PC-3 (cell line): ENCODE measurements around the gene SLC23A2. TPM values are rescaled to one million over a fixed set of nuclear protein-coding genes. Genes with fewer than 3 reads are reported as not detected.
A peak's percentile ranks its signal among the peaks of the same experiment; 100 is the strongest.

ENCODE experiments used
- ATAC-seq: fragments of 200-7000 bp; cut with Tn5 transposase; 2 replicates; pipeline ENCODE4 v1.9.1; 2020; ENCODE audit warnings: mild to moderate bottlenecking, moderate library complexity
- BruUV-seq: library from RNA; stranded (reverse); fragments of 400-500 nt; replicated peaks from 2 replicates; lab custom pipeline; 2021; lab: Mats Ljungman, UMichigan
- CTCF ChIA-PET: fragments of 300-600 bp; sonication (Branson Sonifier 250); formaldehyde crosslinking; loops from one replicate; lab custom pipeline; 2022; ENCODE audit warnings: antibody characterized with exemption; lab: Charles Lee
- POLR2A ChIA-PET: fragments of 300-600 bp; sonication (Branson Sonifier 250); formaldehyde crosslinking; loops from one replicate; lab custom pipeline; 2022; ENCODE audit warnings: antibody characterized with exemption; ENCODE audit not compliant: unreplicated experiment; lab: Charles Lee
- DNase-seq: peaks from one replicate; pipeline ENCODE4 v3.0.0-alpha.2; 2015
- H2AFZ ChIP-seq: fragments of 300-600 bp; sonication (generic); 2 replicates; pipeline ENCODE4 v1.6.0; 2016; ENCODE audit warnings: antibody characterized with exemption, low read length
- H3F3A ChIP-seq: fragments of 300-600 bp; sonication (generic); one replicate; pipeline ENCODE4 v1.6.0; 2017; ENCODE audit warnings: antibody characterized with exemption, low read length, control low read depth, mild to moderate bottlenecking; ENCODE audit not compliant: unreplicated experiment
- H3K27ac ChIP-seq: fragments of 300-600 bp; sonication (generic); 2 replicates; pipeline ENCODE4 v1.5.1; 2016; ENCODE audit warnings: mild to moderate bottlenecking, low read length
- H3K27me3 ChIP-seq: fragments of 300-600 bp; sonication (generic); 2 replicates; pipeline ENCODE4 v1.6.1; 2016; ENCODE audit warnings: low read length, mixed read lengths
- H3K36me3 ChIP-seq: fragments of 300-600 bp; sonication (generic); 2 replicates; pipeline ENCODE4 v1.6.1; 2016; ENCODE audit warnings: low read depth, mixed run types, low read length, mixed read lengths
- H3K4me1 ChIP-seq: fragments of 300-600 bp; sonication (generic); 2 replicates; pipeline ENCODE4 v1.5.1; 2016; ENCODE audit warnings: low read length; ENCODE audit not compliant: insufficient read depth
- H3K4me2 ChIP-seq: fragments of 300-600 bp; sonication (generic); 2 replicates; pipeline ENCODE4 v1.6.0; 2016; ENCODE audit warnings: low read length
- H3K4me3 ChIP-seq: fragments of 300-600 bp; sonication (generic); 2 replicates; pipeline ENCODE4 v1.5.1; 2016; ENCODE audit warnings: mild to moderate bottlenecking, low read length, mixed read lengths
- H3K79me2 ChIP-seq: fragments of 300-600 bp; sonication (generic); 2 replicates; pipeline ENCODE4 v1.6.1; 2017; ENCODE audit warnings: low read length, mixed read lengths
- H3K9ac ChIP-seq: fragments of 300-600 bp; sonication (generic); 2 replicates; pipeline ENCODE4 v1.6.0; 2016; ENCODE audit warnings: mild to moderate bottlenecking, low read length
- H3K9me2 ChIP-seq: fragments of 300-600 bp; sonication (generic); replicated peaks from 2 replicates; pipeline ENCODE4 v1.6.1; 2016; ENCODE audit warnings: mixed run types, low read length, mixed read lengths
- H3K9me3 ChIP-seq: fragments of 300-600 bp; sonication (generic); 2 replicates; pipeline ENCODE4 v1.6.1; 2016; ENCODE audit warnings: low read length, mixed read lengths
- H4K20me1 ChIP-seq: fragments of 300-600 bp; sonication (generic); 2 replicates; pipeline ENCODE4 v1.6.1; 2016; ENCODE audit warnings: low read length, mixed read lengths
- EZH2 ChIP-seq: fragments of 300-600 bp; sonication (generic); IDR thresholded peaks from one replicate; pipeline ENCODE4 v1.6.1; 2017; ENCODE audit warnings: antibody characterized with exemption, mild to moderate bottlenecking, low read length; ENCODE audit not compliant: unreplicated experiment
- EZH2phosphoT487 ChIP-seq: fragments of 300-600 bp; sonication (generic); IDR thresholded peaks from 2 replicates; pipeline ENCODE4 v1.6.1; 2018; ENCODE audit warnings: mild to moderate bottlenecking, antibody characterized with exemption, low read length, borderline replicate concordance
- intact Hi-C: fragments of 100-400 bp; cut with micrococcal nuclease; formaldehyde crosslinking; loops from 2 replicates; pipeline ENCODE4 v1.9.0; 2023
- total RNA-seq: library from RNA; depleted of rRNA; stranded (reverse); fragments of >200 nt; gene quantifications from 2 replicates; pipeline ENCODE4 v1.2.3, GENCODE V29; 2014
- TF ChIP-seq, protein P1 (sequence below): fragments of 300-600 bp; sonication (generic); conservative IDR thresholded peaks from 2 replicates; pipeline ENCODE4 v1.5.1; 2017; ENCODE audit warnings: antibody characterized with exemption, low read depth, mild to moderate bottlenecking, low read length

Gene SLC23A2
- total RNA-seq, 1 experiment from 2014 or later: 18.3 TPM

- H3K9ac ChIP-seq: no peak overlapping the region
- intact Hi-C loops: no loop called here
- no peaks in the 10 kb centered on the region for H3K36me3 ChIP-seq
- no peaks in the 10 kb centered on the region for H3K79me2 ChIP-seq
- peaks cover 30% of the 10 kb centered on the region for H3K4me1 ChIP-seq
- no peaks in the 10 kb centered on the region for H3K27me3 ChIP-seq
- no peak overlapping the region for H3K4me3 ChIP-seq
- ATAC-seq (peak; percentile 48), DNase-seq (peak; percentile 81)
- peaks cover 8% of the 10 kb centered on the region for H3F3A ChIP-seq
- H3K9me3 ChIP-seq: no peaks in the 10 kb centered on the region
- TF ChIP-seq EZH2phosphoT487: no peak
- no peak for TF ChIP-seq EZH2
- TF ChIP-seq, protein P1, sequence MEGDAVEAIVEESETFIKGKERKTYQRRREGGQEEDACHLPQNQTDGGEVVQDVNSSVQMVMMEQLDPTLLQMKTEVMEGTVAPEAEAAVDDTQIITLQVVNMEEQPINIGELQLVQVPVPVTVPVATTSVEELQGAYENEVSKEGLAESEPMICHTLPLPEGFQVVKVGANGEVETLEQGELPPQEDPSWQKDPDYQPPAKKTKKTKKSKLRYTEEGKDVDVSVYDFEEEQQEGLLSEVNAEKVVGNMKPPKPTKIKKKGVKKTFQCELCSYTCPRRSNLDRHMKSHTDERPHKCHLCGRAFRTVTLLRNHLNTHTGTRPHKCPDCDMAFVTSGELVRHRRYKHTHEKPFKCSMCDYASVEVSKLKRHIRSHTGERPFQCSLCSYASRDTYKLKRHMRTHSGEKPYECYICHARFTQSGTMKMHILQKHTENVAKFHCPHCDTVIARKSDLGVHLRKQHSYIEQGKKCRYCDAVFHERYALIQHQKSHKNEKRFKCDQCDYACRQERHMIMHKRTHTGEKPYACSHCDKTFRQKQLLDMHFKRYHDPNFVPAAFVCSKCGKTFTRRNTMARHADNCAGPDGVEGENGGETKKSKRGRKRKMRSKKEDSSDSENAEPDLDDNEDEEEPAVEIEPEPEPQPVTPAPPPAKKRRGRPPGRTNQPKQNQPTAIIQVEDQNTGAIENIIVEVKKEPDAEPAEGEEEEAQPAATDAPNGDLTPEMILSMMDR: no peak
- no peak overlapping the region for H3K27ac ChIP-seq
- H3K4me2 ChIP-seq: peak overlapping the region; percentile 21; the same call in 1 of the 2 replicates
- BruUV-seq: no TSS peak
- no peaks in the 10 kb centered on the region for H4K20me1 ChIP-seq
- POLR2A ChIA-PET: no interaction called here
- no peaks in the 10 kb centered on the region for H3K9me2 ChIP-seq
- peak overlapping the region; percentile 24; the same call in 1 of the 2 replicates for H2AFZ ChIP-seq
- CTCF ChIA-PET: interaction anchor here (0.7 kb wide), 1 partner anchor 160 kb away, joined by 3 read pairs; no protein-coding TSS in a partner anchor
These were observed 180.3 kb downstream of the SLC23A2 start for GRCh38 chr20:4820806-4821518.

DNA sequence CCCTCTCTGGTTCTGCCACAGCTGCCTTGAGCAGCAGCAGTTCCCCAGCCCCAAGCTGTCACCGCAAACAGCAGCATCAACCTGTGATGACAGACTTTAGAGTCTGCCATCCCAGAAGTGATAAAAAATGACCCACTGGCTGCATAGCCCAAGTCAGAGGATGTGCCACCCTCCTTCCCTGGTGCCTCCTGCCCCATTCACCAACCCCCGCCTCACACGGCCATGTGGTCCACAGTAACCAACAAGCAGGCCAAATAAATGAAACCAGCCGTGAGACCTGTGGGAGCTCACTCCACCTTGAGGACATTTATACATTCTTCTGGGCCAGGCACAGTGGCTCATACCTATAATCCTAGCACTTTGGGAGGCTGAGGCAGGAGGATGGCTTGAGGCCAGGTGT lies 181.4 kb downstream of the SLC23A2 start:
- Histone ChIP-seq H3K4me2 (no peak overlapping the region), H3K79me2 (no peaks in the 10 kb centered on the region), H3K9me2 (no peaks in the 10 kb centered on the region), H3K4me1 (peaks cover 30% of the 10 kb centered on the region), H2AFZ (no peak overlapping the region), H3K36me3 (no peaks in the 10 kb centered on the region), H4K20me1 (no peaks in the 10 kb centered on the region), H3K9ac (no peak overlapping the region), H3K27me3 (no peaks in the 10 kb centered on the region), H3F3A (peaks cover 8% of the 10 kb centered on the region), H3K9me3 (no peaks in the 10 kb centered on the region), H3K4me3 (no peak overlapping the region), H3K27ac (no peak overlapping the region)
- BruUV-seq: no TSS peak
- DNase-seq (no peak), ATAC-seq (no peak)
- intact Hi-C loops: no loop called here
- POLR2A ChIA-PET: no interaction called here
- CTCF ChIA-PET: interaction anchor here (0.6 kb wide), 1 partner anchor 372 kb away, joined by 4 read pairs; no protein-coding TSS in a partner anchor
- TF ChIP-seq EZH2phosphoT487: no peak
- TF ChIP-seq, protein P1: no peak
- no peak for TF ChIP-seq EZH2

GRCh38 chr20:4817230-4817671 lies 184.1 kb downstream of the SLC23A2 start:
- peaks cover 8% of the 10 kb centered on the region for H3F3A ChIP-seq
- H3K27me3 ChIP-seq: no peaks in the 10 kb centered on the region
- H3K9me3 ChIP-seq: no peaks in the 10 kb centered on the region
- TF ChIP-seq, protein P1: peak; percentile 64
- TF ChIP-seq EZH2phosphoT487: no peak
- TF ChIP-seq EZH2: no peak
- H3K4me3 ChIP-seq: peak overlapping the region; percentile 20; the same call in 1 of the 2 replicates
- no peak overlapping the region for H3K9ac ChIP-seq
- peak overlapping the region; percentile 56 for H2AFZ ChIP-seq
- no peaks in the 10 kb centered on the region for H3K36me3 ChIP-seq
- peak; percentile 84 for DNase-seq
- peaks cover 33% of the 10 kb centered on the region for H3K4me1 ChIP-seq
- H3K9me2 ChIP-seq: no peaks in the 10 kb centered on the region
- ATAC-seq: peak; percentile 65
- ChIA-PET POLR2A (no interaction called here), CTCF (no interaction called here)
- H3K79me2 ChIP-seq: no peaks in the 10 kb centered on the region
- peak overlapping the region; percentile 38 for H3K27ac ChIP-seq
- BruUV-seq: no TSS peak
- H4K20me1 ChIP-seq: no peaks in the 10 kb centered on the region
- H3K4me2 ChIP-seq: peak overlapping the region; percentile 45
- intact Hi-C loops: no loop called here
